Left kidney (tissue), 2 donors: ENCODE measurements around the gene COL9A2. TPM values are rescaled to one million over a fixed set of nuclear protein-coding genes. Genes with fewer than 3 reads are reported as not detected.
A peak's percentile ranks its signal among the peaks of the same experiment; 100 is the strongest.

Source experiments
- DNase-seq: peaks from one replicate; pipeline ENCODE4 v3.0.0-alpha.2; 2013
- polyA plus RNA-seq: library from polyadenylated mRNA; unstranded; fragments of 120-200 nt; gene quantifications from one replicate; pipeline ENCODE4 v1.2.1, GENCODE V29; 2013; ENCODE audit not compliant: insufficient read length

COL9A2 gene
- polyA plus RNA-seq, 1 donor: 21.1 TPM

- no peak for DNase-seq
These were observed 2.0 kb upstream of the COL9A2 start for GRCh38 chr1:40318970-40319621.

GRCh38 chr1:40318476-40318875 is 1.4 kb upstream of the COL9A2 start:
- DNase-seq: no peak

- no peak for DNase-seq
These were observed 448 bp upstream of the COL9A2 start for GRCh38 chr1:40317394-40318074.

GRCh38 chr1:40315795-40316594 is 1.1 kb downstream of the COL9A2 start:
- DNase-seq: peak; percentile 49

GRCh38 chr1:40315239-40315794 is 1.8 kb downstream of the COL9A2 start:
- DNase-seq: peak; percentile 83

- no peak for DNase-seq
These were observed 2.3 kb downstream of the COL9A2 start for GRCh38 chr1:40314721-40315238.

- no peak for DNase-seq
These were observed 2.9 kb downstream of the COL9A2 start for GRCh38 chr1:40313958-40314720.

GRCh38 chr1:40313329-40313957 is 3.6 kb downstream of the COL9A2 start:
- no peak for DNase-seq

GRCh38 chr1:40312238-40313205 is 4.6 kb downstream of the COL9A2 start:
- no peak for DNase-seq

GRCh38 chr1:40311692-40312091 is 5.4 kb downstream of the COL9A2 start:
- DNase-seq: no peak

- DNase-seq: no peak
These were observed 6.0 kb downstream of the COL9A2 start for GRCh38 chr1:40310983-40311642.

- no peak for DNase-seq
These were observed 7.0 kb downstream of the COL9A2 start for GRCh38 chr1:40310129-40310461.

GRCh38 chr1:40309374-40310128 is 7.5 kb downstream of the COL9A2 start:
- DNase-seq: no peak

- no peak for DNase-seq
These were observed 8.9 kb downstream of the COL9A2 start for GRCh38 chr1:40308036-40308727.

GRCh38 chr1:40307186-40307585 is 9.9 kb downstream of the COL9A2 start:
- no peak for DNase-seq

- no peak for DNase-seq
These were observed 10.8 kb downstream of the COL9A2 start for GRCh38 chr1:40306296-40306695.

- DNase-seq: no peak
These were observed 11.2 kb downstream of the COL9A2 start for GRCh38 chr1:40305871-40306270.

- no peak for DNase-seq
These were observed 11.6 kb downstream of the COL9A2 start for GRCh38 chr1:40305451-40305850.
